Measurements from ENCODE around the gene TLX3. TPM values are rescaled to one million over a fixed set of nuclear protein-coding genes. Genes with fewer than 3 reads are reported as not detected.
"Not testable (repeated sequence)": the region's sequence is repeated elsewhere in the genome, so short reads cannot be mapped to it uniquely, and the experiment has no call there.

TLX3 gene
- total RNA-seq, 1 donor from 2014 or later = not detected

DNA sequence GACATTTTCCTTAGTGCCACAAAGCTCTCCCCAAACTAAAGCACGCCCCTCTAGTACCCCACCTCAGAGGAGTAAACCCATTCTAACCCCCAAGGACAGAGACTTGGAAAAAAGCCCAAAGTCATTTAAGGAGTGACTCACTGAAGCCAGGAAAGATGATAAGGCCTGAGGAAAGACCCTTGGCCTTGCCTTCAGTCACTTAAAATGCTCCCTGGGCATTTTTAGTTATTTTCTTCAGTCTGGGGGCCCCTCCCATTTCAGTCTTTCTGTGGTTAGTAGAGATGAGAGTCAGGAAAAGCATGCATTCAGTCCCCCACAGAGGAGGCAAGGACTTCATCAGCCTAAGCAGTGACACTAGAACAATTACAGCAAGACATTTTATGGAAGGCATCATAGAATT, 13.7 kb upstream of the TLX3 start:
- DNase-seq (no peak), ATAC-seq (no peak)
- H3K36me3 ChIP-seq = no peaks in the 10 kb centered on the region
- TF ChIP-seq CTCF (IDR thresholded peaks at IDR 0.05) = no peak
- no peaks in the 10 kb centered on the region for H3K27me3 ChIP-seq (ENCODE audit: low read depth)
- no peak overlapping the region for H3K4me3 ChIP-seq
- no peaks in the 10 kb centered on the region for H3K4me1 ChIP-seq
- no peak overlapping the region for H3K27ac ChIP-seq
- H3K9me3 ChIP-seq = no peaks in the 10 kb centered on the region
- intact Hi-C loops (cut with DNase I) = no loop called here

GRCh38 chr5:171295801-171296200, 13.2 kb upstream of the TLX3 start:
- H3K4me1 ChIP-seq = no peaks in the 10 kb centered on the region
- no peaks in the 10 kb centered on the region for H3K36me3 ChIP-seq
- DNase-seq (no peak), ATAC-seq (no peak)
- H3K27ac ChIP-seq = no peak overlapping the region
- no peaks in the 10 kb centered on the region for H3K9me3 ChIP-seq
- H3K4me3 ChIP-seq = no peak overlapping the region
- intact Hi-C loops (cut with DNase I) = no loop called here
- no peaks in the 10 kb centered on the region for H3K27me3 ChIP-seq (ENCODE audit: low read depth)
- no peak for TF ChIP-seq CTCF (IDR thresholded peaks at IDR 0.05)

DNA sequence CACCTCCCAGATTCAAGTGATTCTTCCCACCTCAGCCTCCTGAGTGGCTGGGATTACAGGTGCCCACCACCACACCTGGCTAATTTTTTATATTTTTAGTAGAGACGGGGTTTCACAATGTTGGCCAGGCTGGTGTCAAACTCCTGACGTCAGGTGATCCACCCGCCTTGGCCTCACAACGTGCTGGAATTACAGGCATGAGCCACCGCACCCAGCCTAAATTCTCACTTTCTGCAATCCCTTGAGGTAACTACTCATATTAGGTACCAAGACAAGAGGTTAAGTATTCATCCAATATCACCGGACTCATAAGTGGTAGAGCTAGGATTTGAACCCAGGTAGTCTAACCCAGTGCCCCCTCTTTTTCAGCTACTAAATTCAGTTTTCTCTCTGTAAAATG, 11.1 kb upstream of the TLX3 start:
- H3K9me3 ChIP-seq = not testable (repeated sequence)

DNA sequence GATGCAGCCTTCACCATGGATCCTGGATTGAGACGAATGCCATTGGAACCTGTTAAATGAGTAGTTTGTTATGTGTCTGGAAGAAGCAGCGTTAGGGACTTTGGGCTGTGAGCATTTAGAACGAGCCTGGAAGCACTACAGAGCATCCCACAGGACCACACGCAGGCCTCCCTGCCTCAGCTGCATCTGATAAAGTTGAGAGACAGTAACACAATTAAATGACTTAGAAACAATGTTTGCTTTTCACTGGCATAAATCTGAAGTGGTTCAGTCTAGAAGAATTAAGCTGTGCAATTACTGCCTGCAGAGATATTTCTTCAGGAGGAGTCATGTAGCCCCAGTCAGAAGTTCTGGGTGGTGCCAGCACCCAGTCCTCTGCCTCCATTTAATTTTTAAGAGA, 9.8 kb upstream of the TLX3 start:
- no peak for TF ChIP-seq CTCF (IDR thresholded peaks at IDR 0.05)
- Histone ChIP-seq H3K9me3 (no peaks in the 10 kb centered on the region), H3K4me1 (no peaks in the 10 kb centered on the region), H3K36me3 (no peaks in the 10 kb centered on the region), H3K27ac (no peak overlapping the region), H3K27me3 (ENCODE audit: low read depth) (peaks cover 11% of the 10 kb centered on the region), H3K4me3 (no peak overlapping the region)
- ATAC-seq = no peak
- intact Hi-C loops (cut with DNase I) = no loop called here
- DNase-seq = no peak

More for the DNA sequence above, 11.1 kb upstream of the TLX3 start:
- H3K27ac ChIP-seq; intact Hi-C loops (cut with DNase I); H3K4me3 ChIP-seq; ATAC-seq; H3K4me1 ChIP-seq; DNase-seq; H3K36me3 ChIP-seq; H3K27me3 ChIP-seq (ENCODE audit: low read depth): not testable (repeated sequence)

- no peak overlapping the region for H3K27ac ChIP-seq
- DNase-seq (no peak), ATAC-seq (no peak)
- H3K4me1 ChIP-seq = no peaks in the 10 kb centered on the region
- no peak overlapping the region for H3K4me3 ChIP-seq
- H3K36me3 ChIP-seq = no peaks in the 10 kb centered on the region
- TF ChIP-seq CTCF (IDR thresholded peaks at IDR 0.05) = no peak
- H3K27me3 ChIP-seq (ENCODE audit: low read depth) = peaks cover 18% of the 10 kb centered on the region
- intact Hi-C loops (cut with DNase I) = no loop called here
- H3K9me3 ChIP-seq = no peaks in the 10 kb centered on the region
Measured at GRCh38 chr5:171299851-171300250, 9.2 kb upstream of the TLX3 start.

DNA sequence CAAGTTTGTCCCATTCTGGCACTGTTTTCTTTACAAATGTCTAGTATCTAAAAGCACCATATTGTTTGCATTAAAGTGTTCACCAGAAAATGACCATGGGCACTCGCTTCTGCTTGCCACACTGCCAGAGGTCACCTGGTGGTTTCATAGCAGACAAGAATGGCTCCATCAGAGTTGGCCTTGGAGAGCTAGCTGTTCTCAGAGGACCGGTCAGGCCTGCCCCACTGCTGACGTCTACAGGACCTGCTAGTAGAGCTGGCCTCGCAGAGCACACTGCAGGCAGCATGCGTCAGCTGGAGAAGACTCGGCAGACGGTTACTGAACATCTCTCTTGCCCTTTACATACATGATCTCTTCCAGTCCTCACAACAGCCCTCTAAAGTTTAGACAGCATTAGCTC, 8.7 kb upstream of the TLX3 start:
- no peak overlapping the region for H3K27ac ChIP-seq
- H3K9me3 ChIP-seq = no peaks in the 10 kb centered on the region
- H3K4me1 ChIP-seq = no peaks in the 10 kb centered on the region
- H3K36me3 ChIP-seq = no peaks in the 10 kb centered on the region
- no peak overlapping the region for H3K4me3 ChIP-seq
- peaks cover 21% of the 10 kb centered on the region for H3K27me3 ChIP-seq (ENCODE audit: low read depth)
- ATAC-seq (no peak), DNase-seq (no peak)
- intact Hi-C loops (cut with DNase I) = no loop called here
- TF ChIP-seq CTCF (IDR thresholded peaks at IDR 0.05) = no peak

Data from lower lobe of right lung (tissue), 2 donors.